Measurements from ENCODE around the gene OS9. TPM values are rescaled to one million over a fixed set of nuclear protein-coding genes. Genes with fewer than 3 reads are reported as not detected.

Gene OS9
- polyA plus RNA-seq, 2 of the 4 experiments (the other 2 are of a cell fraction) = 128 to 183 TPM

DNA sequence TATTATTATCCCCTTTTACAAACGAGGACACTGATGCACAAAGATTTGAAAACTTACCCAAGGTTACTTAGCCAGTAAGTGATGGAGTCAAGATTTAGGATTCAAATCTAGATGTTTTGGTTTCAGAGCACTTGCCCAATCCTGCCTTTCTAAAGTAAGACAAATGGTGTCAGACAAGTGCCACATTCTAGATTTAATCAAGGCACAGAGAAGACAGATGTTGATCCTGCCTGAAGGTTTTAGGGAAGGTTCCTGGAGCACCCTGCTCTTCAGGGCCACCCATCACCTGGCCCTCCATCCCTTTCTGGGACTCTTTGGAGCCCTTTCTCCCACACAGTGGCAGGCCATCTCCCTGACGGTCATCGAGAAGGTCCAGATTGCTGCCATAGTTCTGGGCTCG, 63.8 kb downstream of the OS9 start:
- no peak for ATAC-seq
- ChIA-PET CTCF (interaction anchor here (1.3 to 2.9 kb wide), 6 partner anchors 13 to 101 kb away, joined by 3 to 22 read pairs (median 8); partner anchors contain the start of gene TSPAN31), POLR2A (no interaction called here)
- H3K9me3 ChIP-seq = no peaks in the 10 kb centered on the region
- WGBS (ENCODE audit: missing lambda C conversion rate) = 72% methylated on average over 4 of the region's 4 CpGs
- DNase-seq (ENCODE audit: low read depth in 1 of 2, low spot score in 1 of 2) = no peak
- no peak overlapping the region for H3K4me3 ChIP-seq
- no peak for FAIRE-seq
- no peak overlapping the region for H3K27ac ChIP-seq
- H3K4me1 ChIP-seq = peaks cover 26% of the 10 kb centered on the region
- TF ChIP-seq MAZ (IDR thresholded peaks at IDR 0.05; ENCODE audit: borderline replicate concordance, low read depth, low read length) = no peak
- TF ChIP-seq ZC3H11A (IDR thresholded peaks at IDR 0.05) = no peak
- no peak for TF ChIP-seq CHD2 (IDR thresholded peaks at IDR 0.05; ENCODE audit: low read length, partially characterized antibody)
- no peak overlapping the region for H3K4me2 ChIP-seq

DNA sequence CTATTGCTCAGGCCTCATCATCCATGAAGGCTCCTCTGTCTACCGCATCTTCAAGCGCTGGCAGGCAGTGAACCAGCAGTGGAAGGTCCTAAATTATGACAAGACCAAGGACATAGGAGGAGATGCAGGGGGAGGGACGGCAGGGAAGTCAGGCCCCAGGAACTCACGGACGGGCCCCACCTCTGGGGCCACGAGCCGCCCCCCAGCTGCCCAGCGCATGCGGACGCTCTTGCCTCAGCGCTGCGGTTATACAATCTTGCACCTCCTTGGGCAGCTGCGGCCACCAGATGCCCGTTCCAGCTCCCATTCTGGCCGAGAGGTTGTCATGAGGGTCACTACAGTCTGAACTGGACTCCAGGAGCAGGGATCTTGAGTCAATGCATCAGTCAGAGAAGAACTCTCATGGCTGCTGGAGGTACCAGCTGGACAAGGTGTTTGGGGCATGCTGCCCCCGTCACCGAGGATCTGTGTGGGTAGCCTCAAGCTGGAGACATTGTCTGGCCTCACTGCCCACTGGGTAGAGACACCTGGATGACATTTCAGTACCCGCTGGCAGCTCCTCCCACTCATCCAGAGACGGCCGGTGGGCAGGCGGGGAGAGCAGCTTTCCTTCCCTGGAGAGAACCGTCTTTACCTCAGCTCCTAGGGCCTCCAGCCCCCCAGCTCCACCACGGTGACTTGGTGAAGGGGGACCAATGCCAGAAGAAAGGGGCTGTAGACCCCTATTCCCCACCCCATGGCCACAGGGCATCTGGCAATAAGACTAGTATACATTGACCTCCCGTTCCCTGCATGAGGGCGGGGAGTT, 64.8 kb downstream of the OS9 start:
- WGBS (ENCODE audit: missing lambda C conversion rate) = 81% methylated on average over 25 of the region's 25 CpGs
- POLR2A ChIA-PET = interaction anchor here (1.4 to 1.9 kb wide), 2 partner anchors 13 to 14 kb away, joined by 3 to 6 read pairs; partner anchors contain the start of genes EEF1AKMT3, METTL1 and TSPAN31

DNA sequence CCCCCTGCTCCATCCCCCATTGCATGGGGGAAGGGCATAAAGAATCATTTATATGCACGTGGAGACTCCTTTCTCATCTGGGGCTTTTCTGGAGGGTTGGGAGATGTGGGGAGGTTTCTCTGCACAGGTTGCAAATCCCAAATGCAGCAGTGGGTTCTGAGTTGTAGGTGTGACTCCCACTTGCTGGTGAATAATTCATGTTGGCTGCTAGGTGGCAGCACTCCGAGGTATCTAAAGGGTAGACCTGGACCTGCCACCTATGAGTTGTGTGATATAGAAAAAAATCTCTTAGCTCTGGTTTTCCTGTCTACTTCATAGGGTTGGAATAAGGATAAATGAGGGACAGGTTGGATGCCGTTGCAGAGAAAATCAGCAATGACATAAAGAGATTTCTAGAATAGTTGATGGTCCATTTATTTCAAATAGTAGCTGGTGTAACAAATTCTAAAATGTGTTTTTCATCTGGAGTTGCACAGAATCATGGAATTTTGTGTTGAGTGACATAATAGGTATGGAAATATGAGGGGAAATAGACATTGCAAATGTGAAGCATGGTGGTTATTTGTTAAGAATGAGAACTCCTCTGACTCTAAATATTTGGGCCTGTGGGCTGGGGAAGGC, 65.5 kb downstream of the OS9 start:
- ChIA-PET POLR2A (interaction anchor here (1.4 to 1.9 kb wide), 2 partner anchors 13 to 15 kb away, joined by 3 to 6 read pairs; partner anchors contain the start of genes EEF1AKMT3, METTL1 and TSPAN31), CTCF (interaction anchor here (0.7 to 2.4 kb wide), 21 partner anchors 8 to 174 kb away, joined by 3 to 16 read pairs (median 4); partner anchors contain the start of genes AVIL, CYP27B1, EEF1AKMT3 and METTL1)
- Histone ChIP-seq H3K4me1 (peaks cover 10% of the 10 kb centered on the region; the same call in 2 of the 3 replicates), H3K27ac (no peak overlapping the region), H3K9me3 (no peaks in the 10 kb centered on the region), H3K4me2 (no peak overlapping the region), H3K4me3 (no peak overlapping the region)
- DNase-seq (ENCODE audit: low read depth in 1 of 2, low spot score in 1 of 2) = peak in 1 of 2 experiments; percentile 68
- TF ChIP-seq, protein P1, sequence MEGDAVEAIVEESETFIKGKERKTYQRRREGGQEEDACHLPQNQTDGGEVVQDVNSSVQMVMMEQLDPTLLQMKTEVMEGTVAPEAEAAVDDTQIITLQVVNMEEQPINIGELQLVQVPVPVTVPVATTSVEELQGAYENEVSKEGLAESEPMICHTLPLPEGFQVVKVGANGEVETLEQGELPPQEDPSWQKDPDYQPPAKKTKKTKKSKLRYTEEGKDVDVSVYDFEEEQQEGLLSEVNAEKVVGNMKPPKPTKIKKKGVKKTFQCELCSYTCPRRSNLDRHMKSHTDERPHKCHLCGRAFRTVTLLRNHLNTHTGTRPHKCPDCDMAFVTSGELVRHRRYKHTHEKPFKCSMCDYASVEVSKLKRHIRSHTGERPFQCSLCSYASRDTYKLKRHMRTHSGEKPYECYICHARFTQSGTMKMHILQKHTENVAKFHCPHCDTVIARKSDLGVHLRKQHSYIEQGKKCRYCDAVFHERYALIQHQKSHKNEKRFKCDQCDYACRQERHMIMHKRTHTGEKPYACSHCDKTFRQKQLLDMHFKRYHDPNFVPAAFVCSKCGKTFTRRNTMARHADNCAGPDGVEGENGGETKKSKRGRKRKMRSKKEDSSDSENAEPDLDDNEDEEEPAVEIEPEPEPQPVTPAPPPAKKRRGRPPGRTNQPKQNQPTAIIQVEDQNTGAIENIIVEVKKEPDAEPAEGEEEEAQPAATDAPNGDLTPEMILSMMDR (IDR thresholded peaks at IDR 0.05) = peak; percentile 61
- TF ChIP-seq FOXS1 (CRISPR knock-in tag; IDR thresholded peaks at IDR 0.05) (no peak), TFCP2L1 (CRISPR knock-in tag; IDR thresholded peaks at IDR 0.05) (no peak)
- WGBS (ENCODE audit: missing lambda C conversion rate) = 9% methylated on average over 3 of the region's 3 CpGs
- ATAC-seq = peak; percentile 42 to 64; a peak in 4 of 6 replicates
- FAIRE-seq = no peak

More for the DNA sequence above, 64.8 kb downstream of the OS9 start:
- FAIRE-seq = no peak
- CTCF ChIA-PET = interaction anchor here (0.7 to 2.4 kb wide), 17 partner anchors 9 to 147 kb away, joined by 3 to 16 read pairs (median 5); partner anchors contain the start of genes CYP27B1, EEF1AKMT3, METTL1 and TSFM
- Histone ChIP-seq H3K27ac (no peak overlapping the region), H3K4me2 (no peak overlapping the region), H3K9me3 (no peaks in the 10 kb centered on the region), H3K4me1 (peaks cover 16% of the 10 kb centered on the region), H3K4me3 (no peak overlapping the region)
- TF ChIP-seq RAD21 (conservative IDR thresholded peaks at IDR 0.05 in 1 of 2, IDR thresholded peaks at IDR 0.05 in 1 of 2) = no peak
- no peak for TF ChIP-seq POLR2AphosphoS2 (conservative IDR thresholded peaks at IDR 0.05; ENCODE audit: low read length)
- TF ChIP-seq FOXS1 (CRISPR knock-in tag; IDR thresholded peaks at IDR 0.05) = no peak
- TF ChIP-seq RCOR1 (IDR thresholded peaks at IDR 0.05; ENCODE audit: low read depth, low read length) = no peak
- TF ChIP-seq TP53 (CRISPR knock-in tag; IDR thresholded peaks at IDR 0.05) = no peak
- TF ChIP-seq ZNF302 (CRISPR knock-in tag; IDR thresholded peaks at IDR 0.05) = no peak
- TF ChIP-seq CBX2 (IDR thresholded peaks at IDR 0.05; ENCODE audit: borderline replicate concordance, low read depth) = no peak
- TF ChIP-seq FOSL2 (IDR thresholded peaks at IDR 0.05) = no peak
- TF ChIP-seq FOSL2 (CRISPR knock-in tag; IDR thresholded peaks at IDR 0.05) = no peak
- no peak for TF ChIP-seq MYC (IDR thresholded peaks at IDR 0.05; ENCODE audit: borderline replicate concordance, low read length)
- TF ChIP-seq RNF2 (IDR thresholded peaks at IDR 0.05; ENCODE audit: borderline replicate concordance, low read depth) = no peak
- TF ChIP-seq TFCP2L1 (CRISPR knock-in tag; IDR thresholded peaks at IDR 0.05) = no peak
- ATAC-seq = no peak
- no peak for DNase-seq (ENCODE audit: low read depth in 1 of 2, low spot score in 1 of 2)

Measured in A549 (cell line).